ENCODE measurements around the gene FKBP10. TPM values are rescaled to one million over a fixed set of nuclear protein-coding genes. Genes with fewer than 3 reads are reported as not detected.

The FKBP10 gene
- total RNA-seq, 1 experiment from 2014 or later = 91.9 TPM

Other genes starting within 250 kb of the FKBP10 start
- gene KRT9, start 240.9 kb upstream of the FKBP10 start, total RNA-seq (2014; rRNA removed; shearing (Covaris generic)) = not detected in 2 replicates
- not detected in 2 replicates for gene KRT14, start 226.1 kb upstream of the FKBP10 start, total RNA-seq (2014; rRNA removed; shearing (Covaris generic))
- gene KRT16, start 200.2 kb upstream of the FKBP10 start, total RNA-seq (2014; rRNA removed; shearing (Covaris generic)) = 2.5 and 3.2 TPM in 2 replicates
- 81.4 and 83.8 TPM in 2 replicates for gene KRT17, start 188.4 kb upstream of the FKBP10 start, total RNA-seq (2014; rRNA removed; shearing (Covaris generic))
- 86.6 and 90.0 TPM in 2 replicates for gene EIF1, start 124.1 kb upstream of the FKBP10 start, total RNA-seq (2014; rRNA removed; shearing (Covaris generic))
- not detected in 2 replicates for gene GAST, start 100.7 kb upstream of the FKBP10 start, total RNA-seq (2014; rRNA removed; shearing (Covaris generic))
- 0.06 TPM in 1 of 2 replicates, not detected in the other for gene HAP1, start 78.4 kb upstream of the FKBP10 start, total RNA-seq (2014; rRNA removed; shearing (Covaris generic))
- gene JUP, start 26.3 kb upstream of the FKBP10 start, total RNA-seq (2014; rRNA removed; shearing (Covaris generic)) = 5.5 and 5.9 TPM in 2 replicates
- 53.6 and 57.5 TPM in 2 replicates for gene P3H4, start 1.1 kb upstream of the FKBP10 start, total RNA-seq (2014; rRNA removed; shearing (Covaris generic))
- 86.8 and 88.0 TPM in 2 replicates for gene NT5C3B, start 23.2 kb downstream of the FKBP10 start, total RNA-seq (2014; rRNA removed; shearing (Covaris generic))
- not detected in 2 replicates for gene KLHL10, start 24.8 kb downstream of the FKBP10 start, total RNA-seq (2014; rRNA removed; shearing (Covaris generic))
- 14.2 and 14.3 TPM in 2 replicates for gene KLHL11, start 52.4 kb downstream of the FKBP10 start, total RNA-seq (2014; rRNA removed; shearing (Covaris generic))
- 98.9 and 101 TPM in 2 replicates for gene ACLY, start 105.9 kb downstream of the FKBP10 start, total RNA-seq (2014; rRNA removed; shearing (Covaris generic))
- 1.2 and 1.4 TPM in 2 replicates for gene ODAD4, start 117.6 kb downstream of the FKBP10 start, total RNA-seq (2014; rRNA removed; shearing (Covaris generic))
- 47.5 and 64.8 TPM in 2 replicates for gene CNP, start 153.8 kb downstream of the FKBP10 start, total RNA-seq (2014; rRNA removed; shearing (Covaris generic))
- gene DNAJC7, start 204.4 kb downstream of the FKBP10 start, total RNA-seq (2014; rRNA removed; shearing (Covaris generic)) = 86.7 and 109 TPM in 2 replicates
- gene NKIRAS2, start 207.1 kb downstream of the FKBP10 start, total RNA-seq (2014; rRNA removed; shearing (Covaris generic)) = 23.9 and 36.9 TPM in 2 replicates
- gene C17orf113, start 237.6 kb downstream of the FKBP10 start, total RNA-seq (2014; rRNA removed; shearing (Covaris generic)) = 0.19 and 0.62 TPM in 2 replicates